WERI-Rb-1 (cell line): ENCODE data around the gene ARFIP1.

Experiments
- DNase-seq: peaks from one replicate; pipeline ENCODE4 v3.0.0-alpha.2; 2020
- H3K27ac ChIP-seq: fragments of 250-450 bp; sonication (Bioruptor Pico); 2 replicates; pipeline ENCODE4 v1.5.1; 2020; ENCODE audit warnings: mild to moderate bottlenecking, moderate library complexity
- H3K27me3 ChIP-seq: fragments of 250-450 bp; sonication (Bioruptor Pico); 2 replicates; pipeline ENCODE4 v1.5.1; 2021; ENCODE audit warnings: mild to moderate bottlenecking, low read depth, moderate library complexity; ENCODE audit not compliant: insufficient read depth, severe bottlenecking
- H3K36me3 ChIP-seq: fragments of 250-450 bp; sonication (Bioruptor Pico); 2 replicates; pipeline ENCODE4 v1.5.1; 2020; ENCODE audit warnings: mild to moderate bottlenecking, moderate library complexity
- H3K4me3 ChIP-seq: 2 replicates; pipeline ENCODE4 v1.5.1; 2011; ENCODE audit warnings: low read depth, mild to moderate bottlenecking, control low read depth, low read length
- H3K9me3 ChIP-seq: fragments of 250-450 bp; sonication (Bioruptor Pico); 2 replicates; pipeline ENCODE4 v1.5.1; 2021; ENCODE audit warnings: mild to moderate bottlenecking, moderate library complexity; ENCODE audit not compliant: severe bottlenecking
- TF ChIP-seq, protein P1 (sequence below): IDR thresholded peaks from 2 replicates; pipeline ENCODE4 v1.5.1; 2011; ENCODE audit warnings: low read depth, mild to moderate bottlenecking, control low read depth, inconsistent platforms, low read length

Gene ARFIP1

DNA sequence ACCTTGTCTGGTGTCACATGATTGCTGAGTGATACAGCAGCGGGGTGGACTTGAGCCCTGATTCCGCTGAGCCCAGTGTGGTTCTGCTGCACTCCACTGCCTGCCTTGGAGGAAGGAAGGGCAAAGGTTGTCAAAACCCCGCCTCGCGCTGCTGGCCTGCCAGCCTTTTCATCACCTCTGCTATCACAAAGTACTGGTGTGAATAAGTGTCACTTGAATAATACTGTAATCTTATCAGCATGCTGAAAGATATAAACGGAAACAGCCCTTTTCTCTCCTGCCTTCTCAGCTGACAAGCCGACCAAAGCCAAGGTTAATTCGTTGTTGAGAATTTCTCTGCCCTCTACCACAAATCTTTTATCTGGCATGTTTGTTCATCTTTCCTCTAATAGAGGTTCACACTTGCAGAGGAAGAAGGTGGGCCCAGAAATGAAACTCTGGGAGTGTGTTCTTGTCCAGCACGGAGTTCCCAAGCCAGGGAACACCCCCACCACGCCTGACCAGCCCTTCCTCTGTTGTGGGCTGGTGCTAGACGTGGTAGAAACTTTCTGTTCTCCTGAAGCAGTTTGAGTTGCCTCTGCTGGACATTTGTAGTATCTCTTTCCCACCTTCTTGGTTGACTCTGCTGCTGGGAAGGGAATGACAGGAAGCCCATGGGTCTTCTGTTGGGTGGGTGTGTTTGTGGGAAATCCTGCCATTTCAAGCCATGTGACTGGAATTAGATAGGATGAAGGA is 177.8 kb downstream of the ARFIP1 start:
- DNase-seq: no peak
- Histone ChIP-seq H3K9me3 (no peaks in the 10 kb centered on the region), H3K27me3 (no peaks in the 10 kb centered on the region), H3K27ac (no peak overlapping the region; the same call in 1 of the 2 replicates), H3K36me3 (peaks cover 60% of the 10 kb centered on the region), H3K4me3 (no peak overlapping the region)
- TF ChIP-seq, protein P1, sequence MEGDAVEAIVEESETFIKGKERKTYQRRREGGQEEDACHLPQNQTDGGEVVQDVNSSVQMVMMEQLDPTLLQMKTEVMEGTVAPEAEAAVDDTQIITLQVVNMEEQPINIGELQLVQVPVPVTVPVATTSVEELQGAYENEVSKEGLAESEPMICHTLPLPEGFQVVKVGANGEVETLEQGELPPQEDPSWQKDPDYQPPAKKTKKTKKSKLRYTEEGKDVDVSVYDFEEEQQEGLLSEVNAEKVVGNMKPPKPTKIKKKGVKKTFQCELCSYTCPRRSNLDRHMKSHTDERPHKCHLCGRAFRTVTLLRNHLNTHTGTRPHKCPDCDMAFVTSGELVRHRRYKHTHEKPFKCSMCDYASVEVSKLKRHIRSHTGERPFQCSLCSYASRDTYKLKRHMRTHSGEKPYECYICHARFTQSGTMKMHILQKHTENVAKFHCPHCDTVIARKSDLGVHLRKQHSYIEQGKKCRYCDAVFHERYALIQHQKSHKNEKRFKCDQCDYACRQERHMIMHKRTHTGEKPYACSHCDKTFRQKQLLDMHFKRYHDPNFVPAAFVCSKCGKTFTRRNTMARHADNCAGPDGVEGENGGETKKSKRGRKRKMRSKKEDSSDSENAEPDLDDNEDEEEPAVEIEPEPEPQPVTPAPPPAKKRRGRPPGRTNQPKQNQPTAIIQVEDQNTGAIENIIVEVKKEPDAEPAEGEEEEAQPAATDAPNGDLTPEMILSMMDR: 0 out of 2 replicates have a peak, but pooled peaks have one; percentile 11

DNA sequence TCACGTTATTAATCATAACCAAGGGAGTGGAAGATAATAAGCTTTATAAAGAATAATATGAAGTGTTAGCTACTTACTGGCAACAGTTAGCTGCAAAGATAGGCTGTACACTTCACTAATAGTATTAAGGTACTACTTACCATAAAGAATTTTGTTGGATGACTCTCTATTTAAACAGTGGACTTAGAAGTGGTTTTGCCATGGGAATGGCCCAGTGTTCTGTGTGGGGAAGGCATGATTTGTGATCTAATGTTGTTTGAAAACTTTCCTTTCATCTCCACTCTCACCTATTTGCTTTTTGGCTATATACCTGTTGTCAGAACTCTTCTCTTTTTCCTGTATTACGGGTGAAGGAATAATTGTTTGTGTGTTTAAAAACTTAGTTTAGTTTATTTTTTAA is 179.3 kb downstream of the ARFIP1 start:
- H3K27ac ChIP-seq: no peak overlapping the region
- H3K4me3 ChIP-seq: no peak overlapping the region
- TF ChIP-seq, protein P1: no peak
- H3K27me3 ChIP-seq: no peaks in the 10 kb centered on the region
- peaks cover 61% of the 10 kb centered on the region for H3K36me3 ChIP-seq
- DNase-seq: no peak
- no peaks in the 10 kb centered on the region for H3K9me3 ChIP-seq

DNA sequence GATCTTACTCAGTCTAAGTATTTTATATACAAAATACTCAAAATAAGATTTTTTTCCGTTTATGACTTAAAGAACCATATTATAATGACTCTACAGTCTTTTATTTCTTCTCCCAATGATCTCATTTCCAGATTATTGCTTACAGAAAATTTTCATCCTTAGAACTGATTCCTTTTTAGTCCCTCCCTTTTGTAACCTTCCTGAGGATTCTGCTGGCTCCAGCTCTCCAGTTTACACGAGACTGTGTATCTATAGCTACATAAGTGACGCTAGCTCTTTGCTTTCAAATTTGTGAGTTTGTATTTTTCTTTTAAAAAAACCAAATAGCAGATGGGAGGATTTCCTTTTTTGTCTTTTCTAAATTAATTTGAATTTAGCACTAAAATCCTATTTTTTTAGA is 180.3 kb downstream of the ARFIP1 start:
- H3K27ac ChIP-seq: no peak overlapping the region
- peaks cover 61% of the 10 kb centered on the region for H3K36me3 ChIP-seq
- H3K4me3 ChIP-seq: no peak overlapping the region
- no peaks in the 10 kb centered on the region for H3K27me3 ChIP-seq
- H3K9me3 ChIP-seq: no peaks in the 10 kb centered on the region
- DNase-seq: no peak
- TF ChIP-seq, protein P1: no peak

DNA sequence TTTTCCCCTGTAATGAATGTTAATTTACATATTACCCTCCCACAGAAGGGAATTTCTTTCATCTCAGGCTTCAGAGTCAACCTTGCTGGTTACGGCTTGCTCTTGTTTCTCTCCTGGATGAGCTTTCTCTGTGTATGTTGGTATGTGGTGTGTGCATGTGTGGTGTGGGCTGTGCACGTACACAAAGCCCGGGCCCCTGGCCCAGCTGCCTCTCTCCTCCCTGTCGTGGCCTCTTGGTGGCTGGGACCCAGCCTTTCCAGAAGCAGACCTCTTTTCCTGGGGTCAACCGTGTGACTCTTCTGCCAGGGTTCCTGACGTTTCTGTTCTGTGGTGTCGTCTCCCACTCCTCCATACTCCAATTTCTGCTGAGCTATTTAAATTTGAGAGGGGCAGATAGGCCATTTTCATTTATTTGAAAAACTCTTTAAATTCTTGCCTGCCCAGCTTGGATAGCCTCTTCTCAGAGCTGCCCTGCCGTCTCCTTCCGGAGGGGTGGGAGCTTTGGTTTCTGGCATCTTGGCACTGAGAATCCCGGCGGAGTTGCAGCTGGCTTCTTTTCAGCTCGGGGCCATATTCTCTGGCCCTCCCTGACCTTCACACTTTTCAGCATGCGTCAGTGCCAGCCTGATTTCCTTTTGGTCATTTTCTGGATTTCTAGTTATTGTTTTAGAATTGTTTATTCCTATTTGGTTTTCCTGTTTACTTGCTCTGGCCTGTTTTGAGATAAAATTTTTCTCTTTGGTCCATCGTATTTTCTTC is 181.4 kb downstream of the ARFIP1 start:
- H3K4me3 ChIP-seq: no peak overlapping the region
- DNase-seq: no peak
- TF ChIP-seq, protein P1: no peak
- peaks cover 66% of the 10 kb centered on the region for H3K36me3 ChIP-seq
- H3K27me3 ChIP-seq: no peaks in the 10 kb centered on the region
- H3K27ac ChIP-seq: no peak overlapping the region
- no peaks in the 10 kb centered on the region for H3K9me3 ChIP-seq

DNA sequence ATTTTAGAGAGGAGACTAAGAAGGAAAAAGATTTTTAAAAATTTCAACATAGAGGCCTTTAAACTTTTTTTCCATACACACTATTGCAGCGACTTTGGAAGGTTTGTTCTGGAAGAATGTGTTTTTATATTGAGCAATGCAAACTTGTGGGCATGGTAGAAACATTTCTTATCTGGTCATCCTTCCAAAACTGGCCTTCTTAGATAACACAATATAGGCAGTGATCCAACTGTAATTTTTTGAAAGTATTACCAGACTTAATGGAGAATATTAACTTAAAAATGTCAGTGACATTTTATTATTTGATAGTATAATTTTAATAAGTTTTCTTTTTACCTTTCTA is 182.0 kb downstream of the ARFIP1 start:
- TF ChIP-seq, protein P1: no peak
- no peak overlapping the region for H3K27ac ChIP-seq
- peaks cover 68% of the 10 kb centered on the region for H3K36me3 ChIP-seq
- no peak overlapping the region for H3K4me3 ChIP-seq
- DNase-seq: no peak
- H3K9me3 ChIP-seq: no peaks in the 10 kb centered on the region
- no peaks in the 10 kb centered on the region for H3K27me3 ChIP-seq
